Measurements from ENCODE around the gene EPS8L1.

GRCh38 chr19:55032170-55032800 lies 43.4 kb upstream of the EPS8L1 start:
- TF ChIP-seq, protein P1, sequence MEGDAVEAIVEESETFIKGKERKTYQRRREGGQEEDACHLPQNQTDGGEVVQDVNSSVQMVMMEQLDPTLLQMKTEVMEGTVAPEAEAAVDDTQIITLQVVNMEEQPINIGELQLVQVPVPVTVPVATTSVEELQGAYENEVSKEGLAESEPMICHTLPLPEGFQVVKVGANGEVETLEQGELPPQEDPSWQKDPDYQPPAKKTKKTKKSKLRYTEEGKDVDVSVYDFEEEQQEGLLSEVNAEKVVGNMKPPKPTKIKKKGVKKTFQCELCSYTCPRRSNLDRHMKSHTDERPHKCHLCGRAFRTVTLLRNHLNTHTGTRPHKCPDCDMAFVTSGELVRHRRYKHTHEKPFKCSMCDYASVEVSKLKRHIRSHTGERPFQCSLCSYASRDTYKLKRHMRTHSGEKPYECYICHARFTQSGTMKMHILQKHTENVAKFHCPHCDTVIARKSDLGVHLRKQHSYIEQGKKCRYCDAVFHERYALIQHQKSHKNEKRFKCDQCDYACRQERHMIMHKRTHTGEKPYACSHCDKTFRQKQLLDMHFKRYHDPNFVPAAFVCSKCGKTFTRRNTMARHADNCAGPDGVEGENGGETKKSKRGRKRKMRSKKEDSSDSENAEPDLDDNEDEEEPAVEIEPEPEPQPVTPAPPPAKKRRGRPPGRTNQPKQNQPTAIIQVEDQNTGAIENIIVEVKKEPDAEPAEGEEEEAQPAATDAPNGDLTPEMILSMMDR (IDR thresholded peaks at IDR 0.05): no peak
- no peak for TF ChIP-seq POLR2A (IDR thresholded peaks at IDR 0.05)
